GM13976 (cell line): ENCODE results near the gene ZDHHC11B.
"Not testable (repeated sequence)": the region's sequence is repeated elsewhere in the genome, so short reads cannot be mapped to it uniquely, and the experiment has no call there.

ENCODE experiments used
- DNase-seq: peaks from one replicate; pipeline ENCODE4 v3.0.0; 2012; ENCODE audit warnings: low spot score
- CTCF ChIP-seq: IDR thresholded peaks from 2 replicates; pipeline ENCODE4 v1.5.1; 2012; ENCODE audit warnings: borderline replicate concordance, mild to moderate bottlenecking; ENCODE audit not compliant: insufficient read depth; ENCODE audit errors: extremely low read depth, missing control alignments, control extremely low read depth
- in situ Hi-C: fragments of 300-500 bp; cut with MboI; formaldehyde crosslinking; loops from one replicate; pipeline ENCODE4 v1.12.0; 2022; ENCODE audit warnings: low sequenced_read_pairs, mixed read lengths, inconsistent platforms; ENCODE audit not compliant: unreplicated experiment

ZDHHC11B gene

GRCh38 chr5:714215-715118 lies 70.1 kb downstream of the ZDHHC11B start:
- in situ Hi-C loops, DNase-seq: not testable (repeated sequence)

GRCh38 chr5:713686-714085 lies 70.8 kb downstream of the ZDHHC11B start:
- in situ Hi-C loops, DNase-seq: not testable (repeated sequence)

DNA sequence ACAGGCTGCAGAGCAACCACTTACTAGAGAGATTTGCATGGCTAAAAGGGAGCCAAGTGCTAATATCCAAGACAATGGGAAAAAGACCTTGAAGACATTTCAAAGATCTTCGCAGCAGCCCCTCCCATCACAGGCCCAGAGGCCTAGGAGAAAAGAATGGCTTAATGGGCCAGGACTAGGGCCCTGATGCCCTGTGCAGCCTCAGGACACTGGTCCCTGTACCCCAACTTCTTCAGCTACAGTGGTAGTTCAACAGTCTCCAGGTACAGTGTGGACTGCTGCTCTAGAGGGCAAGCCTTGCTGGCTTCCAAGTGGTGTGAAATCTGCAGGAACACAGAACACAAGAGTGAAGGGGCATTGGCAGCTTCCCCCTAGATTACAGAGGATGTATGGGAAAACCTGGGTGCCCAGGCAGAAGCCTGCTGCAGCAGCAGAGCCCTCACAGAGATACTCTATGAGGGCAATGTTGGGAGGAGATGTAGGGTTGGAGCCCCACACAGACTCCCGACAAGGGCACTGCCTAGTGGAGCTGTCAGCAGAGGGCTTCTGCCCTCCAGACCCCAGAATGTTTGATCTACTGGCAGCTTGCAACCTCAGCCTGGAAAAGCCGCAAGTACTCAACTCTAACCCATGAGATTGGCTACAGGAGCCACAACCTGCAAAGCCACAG lies 75.5 kb downstream of the ZDHHC11B start:
- DNase-seq, in situ Hi-C loops: not testable (repeated sequence)

GRCh38 chr5:708374-708773 lies 76.2 kb downstream of the ZDHHC11B start:
- in situ Hi-C loops, DNase-seq: not testable (repeated sequence)

- in situ Hi-C loops, DNase-seq: not testable (repeated sequence)
These were observed 78.4 kb downstream of the ZDHHC11B start for GRCh38 chr5:706127-706526.

DNA sequence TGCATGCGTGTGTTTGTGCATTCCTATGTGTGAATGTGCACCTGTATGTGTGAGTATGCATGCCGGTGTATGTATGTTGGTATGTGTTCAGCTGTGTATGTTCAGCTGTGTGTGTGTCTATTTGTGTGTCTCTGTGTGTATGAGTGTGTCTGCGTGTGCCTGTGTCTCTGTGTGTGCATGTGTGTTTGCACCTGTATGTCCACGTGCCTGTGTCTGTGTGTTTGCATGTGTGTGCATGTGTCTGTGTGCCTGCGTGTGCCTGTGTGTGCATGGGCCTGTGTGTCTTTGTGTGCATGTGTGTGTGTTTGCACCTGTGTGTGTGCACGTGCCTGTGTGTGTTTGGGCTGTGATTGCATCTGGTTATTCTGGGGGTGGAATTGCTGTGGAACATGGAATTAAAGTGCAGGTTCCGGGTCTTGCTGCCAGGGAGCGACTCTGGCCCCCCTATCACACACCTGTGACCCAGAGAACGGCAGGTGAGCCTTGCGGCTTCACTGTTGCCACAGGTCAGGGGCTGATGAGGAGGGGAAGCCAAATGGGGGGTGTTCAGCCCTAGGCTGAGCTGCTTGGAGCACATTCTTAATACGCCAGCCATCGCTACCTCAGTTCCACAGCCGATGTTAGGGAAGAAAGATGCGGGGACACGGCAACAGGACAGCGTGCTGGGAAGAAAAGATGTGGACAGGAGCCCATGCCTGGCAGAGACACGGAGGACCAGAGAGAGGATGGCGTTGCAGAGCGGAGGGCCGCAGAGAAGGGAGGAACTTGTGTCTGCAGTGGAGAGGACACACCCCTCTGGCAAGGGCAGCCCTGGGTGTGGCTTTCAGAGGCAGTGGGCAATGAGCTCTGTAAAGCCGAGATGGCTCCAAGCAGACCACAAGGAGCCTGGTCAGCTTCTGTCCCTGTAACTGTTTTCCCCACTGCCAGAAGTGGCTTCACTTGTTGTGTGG lies 87.5 kb downstream of the ZDHHC11B start:
- DNase-seq, in situ Hi-C loops: not testable (repeated sequence)

- in situ Hi-C loops, DNase-seq: not testable (repeated sequence)
These were observed 88.3 kb downstream of the ZDHHC11B start for GRCh38 chr5:696191-696590.

DNA sequence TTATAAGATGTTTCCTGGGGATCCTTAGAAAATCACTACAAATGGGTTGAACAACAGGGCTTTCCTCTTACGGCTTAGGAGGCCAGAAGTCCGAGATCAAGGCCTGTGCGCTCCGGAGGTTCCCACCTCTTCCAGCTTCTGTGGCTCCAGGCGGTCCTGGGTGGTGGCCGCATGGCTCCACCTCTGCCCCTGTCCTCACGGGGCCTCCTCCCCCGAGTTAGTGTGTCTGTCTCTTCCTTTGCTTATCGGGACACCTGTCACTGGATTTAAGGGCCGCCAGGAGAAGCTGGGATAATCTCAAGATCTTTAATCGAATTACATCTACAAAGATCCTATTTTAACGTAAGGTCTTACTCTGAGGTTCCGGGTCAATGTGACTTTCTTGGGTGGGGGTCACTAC lies 89.1 kb downstream of the ZDHHC11B start:
- in situ Hi-C loops, DNase-seq: not testable (repeated sequence)

GRCh38 chr5:694042-694431 lies 90.5 kb downstream of the ZDHHC11B start:
- in situ Hi-C loops: not testable (repeated sequence)
- peak; percentile 14 for DNase-seq

DNA sequence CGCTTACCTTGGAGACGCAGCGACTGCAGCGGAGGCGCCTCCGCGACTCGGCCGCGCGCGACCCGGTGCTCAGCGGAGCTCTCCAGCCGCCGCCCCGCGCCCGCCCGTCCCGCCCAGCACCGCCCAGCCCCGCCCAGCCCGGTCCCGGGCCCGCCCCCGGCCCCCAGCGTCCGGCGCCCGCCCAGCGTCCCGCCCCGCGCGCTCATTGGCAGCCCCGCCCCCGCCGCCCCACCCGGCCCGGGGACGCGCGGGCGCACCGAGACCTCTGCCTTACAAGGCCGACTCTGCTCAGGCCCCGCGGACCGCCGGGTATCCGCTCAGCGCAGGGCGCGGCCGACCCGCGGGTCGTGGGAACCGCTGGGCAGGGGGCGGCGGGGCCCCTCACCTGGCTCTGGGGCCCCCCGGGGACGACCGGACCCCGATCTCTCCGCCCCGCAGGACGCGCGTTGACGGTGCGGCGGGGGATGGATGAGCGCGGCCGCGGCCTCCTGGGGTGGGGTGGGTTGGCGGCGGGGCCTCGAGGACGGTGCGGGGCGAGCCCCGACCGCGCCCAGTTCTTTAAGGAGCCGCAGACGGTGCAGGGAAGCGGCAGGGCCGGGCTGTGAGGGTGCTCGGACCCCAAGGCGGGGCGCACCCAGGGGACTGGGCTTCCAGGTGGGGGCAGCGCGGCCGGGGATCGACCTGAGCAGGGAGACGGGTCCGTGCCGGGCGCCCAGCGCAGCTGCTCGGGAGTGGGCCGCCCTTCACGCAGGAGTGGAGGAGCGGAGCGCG lies 91.1 kb downstream of the ZDHHC11B start, which contains the start of gene TPPP:
TPPP (minus strand) TSS at position 82 of the 771 bp plus-strand sequence. CDS start 15,292 bp downstream, outside the sequence.
- DNase-seq: peak; percentile 94

DNA sequence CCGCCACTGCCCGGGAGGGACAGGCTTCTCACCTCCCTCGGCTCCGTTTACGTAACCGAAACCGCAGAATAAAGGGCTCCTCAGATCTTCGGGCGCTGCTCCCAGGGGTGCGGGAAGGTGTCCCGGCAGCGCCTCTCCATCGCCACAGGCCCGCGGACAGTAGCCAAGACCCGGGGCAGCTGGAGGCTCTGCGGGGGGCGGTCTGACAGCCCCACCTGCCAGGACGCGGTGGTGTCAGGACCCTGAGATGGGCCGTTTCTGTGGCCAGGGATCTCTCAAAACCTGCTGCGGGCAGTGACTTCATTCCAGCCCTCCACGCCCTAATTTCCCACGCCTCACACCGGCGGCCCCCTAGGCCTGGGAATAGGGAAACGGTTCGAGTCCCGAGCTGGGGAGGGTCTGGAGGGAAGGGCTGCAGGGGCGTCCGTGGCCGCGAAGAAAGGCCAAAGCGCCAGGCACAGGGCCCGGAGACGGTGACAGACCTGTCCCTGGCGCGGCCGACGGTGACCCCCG lies 91.9 kb downstream of the ZDHHC11B start:
- peak; percentile 38 for DNase-seq
- in situ Hi-C loops: not testable (repeated sequence)

More for the DNA sequence above, 91.1 kb downstream of the ZDHHC11B start, which contains the start of gene TPPP:
- in situ Hi-C loops: not testable (repeated sequence)

DNA sequence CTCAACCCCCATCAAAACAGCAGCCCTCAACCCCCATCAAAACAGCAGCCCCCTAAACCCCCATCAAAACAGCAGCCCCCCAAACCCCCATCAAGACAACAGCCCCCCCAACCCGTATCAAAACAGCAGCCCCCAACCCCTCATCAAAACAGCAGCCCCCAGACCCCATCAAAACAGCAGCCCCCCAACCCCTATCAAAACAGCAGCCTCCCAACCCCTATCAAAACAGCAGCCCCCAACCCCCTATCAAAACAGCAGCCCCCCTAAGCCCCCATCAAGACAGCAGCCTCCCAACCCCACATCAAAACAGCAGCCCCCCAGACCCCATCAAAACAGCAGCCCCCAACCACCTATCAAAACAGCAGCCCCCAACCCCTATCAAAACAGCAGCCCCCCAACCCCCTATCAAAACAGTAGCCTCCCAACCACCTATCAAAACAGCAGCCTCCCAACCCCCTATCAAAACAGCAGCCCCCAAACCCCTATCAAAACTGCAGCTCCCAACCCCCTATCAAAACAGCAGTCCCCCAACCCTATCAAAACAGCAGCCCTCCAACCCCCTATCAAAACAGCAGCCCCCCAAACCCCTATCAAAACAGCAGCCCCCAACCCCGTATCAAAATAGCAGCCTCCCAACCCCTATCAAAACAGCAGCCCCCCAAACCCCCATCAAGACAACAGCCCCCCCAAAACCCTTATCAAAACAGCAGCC lies 92.6 kb downstream of the ZDHHC11B start:
- DNase-seq: no peak
- in situ Hi-C loops: no loop called here
- TF ChIP-seq CTCF: no peak

- DNase-seq, in situ Hi-C loops: not testable (repeated sequence)
These were observed 93.5 kb downstream of the ZDHHC11B start for GRCh38 chr5:691049-691448.

DNA sequence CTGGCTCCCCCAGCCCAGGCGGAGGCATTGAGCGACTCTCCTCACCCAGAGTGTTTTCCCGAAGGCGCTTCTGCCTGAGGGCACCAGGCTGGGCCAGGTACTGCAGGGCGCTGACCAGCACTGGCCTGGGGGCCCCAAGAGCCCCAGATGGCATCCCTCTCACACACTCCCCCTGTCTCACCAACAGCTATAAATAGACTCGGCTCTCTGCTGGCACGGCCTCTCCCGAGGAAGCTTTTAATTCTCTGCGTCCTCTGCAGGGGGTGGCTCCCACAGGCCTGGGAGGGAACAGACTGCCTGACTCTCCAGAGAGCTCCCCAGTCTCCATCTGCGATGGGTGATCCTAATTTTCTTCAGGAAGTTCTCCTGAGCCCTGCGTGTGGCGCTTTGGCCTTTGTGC lies 94.2 kb downstream of the ZDHHC11B start:
- DNase-seq, in situ Hi-C loops: not testable (repeated sequence)

- in situ Hi-C loops, DNase-seq: not testable (repeated sequence)
These were observed 96.0 kb downstream of the ZDHHC11B start for GRCh38 chr5:688348-689010.
